Activated CD4-positive, alpha-beta T cell treated with anti-CD3 and anti-CD28 coated beads, Interleukin-2, amount 10 ng/mL, durations not matched to agents 7 days and 5 days (primary cell): ENCODE data around the gene CDH4. TPM values are rescaled to one million over a fixed set of nuclear protein-coding genes. Genes with fewer than 3 reads are reported as not detected.

Source experiments
- CTCF ChIA-PET: fragments of 350-600 bp; sonication (Branson Sonifier 250); formaldehyde crosslinking; loops from one replicate; lab custom pipeline; 2021; ENCODE audit warnings: antibody characterized with exemption; lab: Charles Lee
- POLR2A ChIA-PET: fragments of 350-600 bp; sonication (Branson Sonifier 250); formaldehyde crosslinking; loops from one replicate; lab custom pipeline; 2021; ENCODE audit warnings: antibody characterized with exemption; lab: Charles Lee
- DNase-seq: peaks from one replicate; pipeline ENCODE4 v3.0.0-alpha.2; 2020
- H3K27ac Mint-ChIP-seq: one replicate; pipeline ENCODE4 v1.8.0; 2021; ENCODE audit warnings: mild to moderate bottlenecking, moderate library complexity, mixed read lengths
- H3K27me3 Mint-ChIP-seq: one replicate; pipeline ENCODE4 v1.8.0; 2021; ENCODE audit warnings: mixed read lengths
- H3K36me3 Mint-ChIP-seq: one replicate; pipeline ENCODE4 v1.8.0; 2021; ENCODE audit warnings: low read depth, mixed read lengths
- H3K4me1 Mint-ChIP-seq: one replicate; pipeline ENCODE4 v1.8.0; 2021; ENCODE audit warnings: mixed read lengths
- H3K4me3 Mint-ChIP-seq: one replicate; pipeline ENCODE4 v1.8.0; 2021; ENCODE audit warnings: mild to moderate bottlenecking, moderate library complexity, mixed read lengths
- H3K9me3 Mint-ChIP-seq: one replicate; pipeline ENCODE4 v1.8.0; 2021; ENCODE audit warnings: mixed read lengths
- total RNA-seq, 2 experiments: library from RNA; stranded (reverse); gene quantifications; one replicate each; pipeline ENCODE4 v1.2.3, GENCODE V29; 2021

Gene CDH4
- total RNA-seq, 2 experiments from 2014 or later: not detected

- Mint-ChIP-seq H3K4me3 (no peak overlapping the region), H3K36me3 (no peaks in the 10 kb centered on the region), H3K27ac (no peak overlapping the region), H3K9me3 (peaks cover 9% of the 10 kb centered on the region), H3K4me1 (no peaks in the 10 kb centered on the region), H3K27me3 (no peaks in the 10 kb centered on the region)
- ChIA-PET POLR2A (no interaction called here), CTCF (no interaction called here)
- DNase-seq: no peak
Observed at GRCh38 chr20:61538183-61538942, 286.3 kb downstream of the CDH4 start.

- H3K36me3 Mint-ChIP-seq: no peaks in the 10 kb centered on the region
- H3K27me3 Mint-ChIP-seq: no peaks in the 10 kb centered on the region
- H3K9me3 Mint-ChIP-seq: peaks cover 9% of the 10 kb centered on the region
- ChIA-PET POLR2A (no interaction called here), CTCF (no interaction called here)
- H3K4me1 Mint-ChIP-seq: no peaks in the 10 kb centered on the region
- DNase-seq: no peak
- H3K27ac Mint-ChIP-seq: no peak overlapping the region
- no peak overlapping the region for H3K4me3 Mint-ChIP-seq
Observed at GRCh38 chr20:61538943-61539265, 286.8 kb downstream of the CDH4 start.

- Mint-ChIP-seq H3K9me3 (peaks cover 9% of the 10 kb centered on the region), H3K27ac (no peak overlapping the region), H3K27me3 (no peaks in the 10 kb centered on the region), H3K4me3 (no peak overlapping the region), H3K4me1 (no peaks in the 10 kb centered on the region), H3K36me3 (no peaks in the 10 kb centered on the region)
- ChIA-PET CTCF (no interaction called here), POLR2A (no interaction called here)
- no peak for DNase-seq
Observed at GRCh38 chr20:61539706-61540360, 287.8 kb downstream of the CDH4 start.

- DNase-seq: no peak
- no peaks in the 10 kb centered on the region for H3K4me1 Mint-ChIP-seq
- no peaks in the 10 kb centered on the region for H3K36me3 Mint-ChIP-seq
- H3K27ac Mint-ChIP-seq: no peak overlapping the region
- POLR2A ChIA-PET: no interaction called here
- H3K27me3 Mint-ChIP-seq: no peaks in the 10 kb centered on the region
- CTCF ChIA-PET: no interaction called here
- peaks cover 11% of the 10 kb centered on the region for H3K9me3 Mint-ChIP-seq
- no peak overlapping the region for H3K4me3 Mint-ChIP-seq
Observed at GRCh38 chr20:61541537-61541936, 289.5 kb downstream of the CDH4 start.

GRCh38 chr20:61543086-61543485 is 291.0 kb downstream of the CDH4 start:
- Mint-ChIP-seq H3K27ac (no peak overlapping the region), H3K36me3 (no peaks in the 10 kb centered on the region), H3K27me3 (no peaks in the 10 kb centered on the region), H3K4me1 (no peaks in the 10 kb centered on the region), H3K4me3 (no peak overlapping the region), H3K9me3 (peaks cover 9% of the 10 kb centered on the region)
- ChIA-PET POLR2A (no interaction called here), CTCF (no interaction called here)
- DNase-seq: no peak

GRCh38 chr20:61543931-61544745 is 292.1 kb downstream of the CDH4 start:
- Mint-ChIP-seq H3K36me3 (no peaks in the 10 kb centered on the region), H3K9me3 (peaks cover 9% of the 10 kb centered on the region), H3K4me3 (no peak overlapping the region), H3K27ac (no peak overlapping the region), H3K4me1 (no peaks in the 10 kb centered on the region), H3K27me3 (no peaks in the 10 kb centered on the region)
- ChIA-PET CTCF (no interaction called here), POLR2A (no interaction called here)
- no peak for DNase-seq

- Mint-ChIP-seq H3K36me3 (no peaks in the 10 kb centered on the region), H3K9me3 (peaks cover 9% of the 10 kb centered on the region), H3K4me1 (no peaks in the 10 kb centered on the region), H3K27me3 (no peaks in the 10 kb centered on the region), H3K27ac (no peak overlapping the region), H3K4me3 (no peak overlapping the region)
- ChIA-PET POLR2A (no interaction called here), CTCF (no interaction called here)
- DNase-seq: no peak
Observed at GRCh38 chr20:61544910-61545889, 293.1 kb downstream of the CDH4 start.

- Mint-ChIP-seq H3K36me3 (no peaks in the 10 kb centered on the region), H3K4me3 (no peak overlapping the region), H3K27ac (no peak overlapping the region), H3K27me3 (no peaks in the 10 kb centered on the region), H3K9me3 (peaks cover 14% of the 10 kb centered on the region), H3K4me1 (no peaks in the 10 kb centered on the region)
- DNase-seq: no peak
- ChIA-PET CTCF (no interaction called here), POLR2A (no interaction called here)
Observed at GRCh38 chr20:61546641-61547040, 294.6 kb downstream of the CDH4 start.

GRCh38 chr20:61548069-61548468 is 296.0 kb downstream of the CDH4 start:
- Mint-ChIP-seq H3K4me3 (no peak overlapping the region), H3K36me3 (no peaks in the 10 kb centered on the region), H3K9me3 (peaks cover 13% of the 10 kb centered on the region), H3K27me3 (no peaks in the 10 kb centered on the region), H3K27ac (no peak overlapping the region), H3K4me1 (no peaks in the 10 kb centered on the region)
- DNase-seq: no peak
- POLR2A ChIA-PET: no interaction called here
- CTCF ChIA-PET: no interaction called here

GRCh38 chr20:61549865-61550264 is 297.8 kb downstream of the CDH4 start:
- ChIA-PET POLR2A (no interaction called here), CTCF (no interaction called here)
- H3K4me1 Mint-ChIP-seq: no peaks in the 10 kb centered on the region
- H3K4me3 Mint-ChIP-seq: no peak overlapping the region
- H3K27me3 Mint-ChIP-seq: no peaks in the 10 kb centered on the region
- peaks cover 18% of the 10 kb centered on the region for H3K9me3 Mint-ChIP-seq
- H3K36me3 Mint-ChIP-seq: no peaks in the 10 kb centered on the region
- no peak for DNase-seq
- H3K27ac Mint-ChIP-seq: no peak overlapping the region

GRCh38 chr20:61551401-61551800 is 299.3 kb downstream of the CDH4 start:
- no peaks in the 10 kb centered on the region for H3K36me3 Mint-ChIP-seq
- no peak overlapping the region for H3K27ac Mint-ChIP-seq
- no peaks in the 10 kb centered on the region for H3K27me3 Mint-ChIP-seq
- no peak for DNase-seq
- no peak overlapping the region for H3K4me3 Mint-ChIP-seq
- ChIA-PET POLR2A (no interaction called here), CTCF (no interaction called here)
- peaks cover 23% of the 10 kb centered on the region for H3K9me3 Mint-ChIP-seq
- no peaks in the 10 kb centered on the region for H3K4me1 Mint-ChIP-seq

- no peaks in the 10 kb centered on the region for H3K36me3 Mint-ChIP-seq
- POLR2A ChIA-PET: no interaction called here
Observed at GRCh38 chr20:61554617-61555016, 302.6 kb downstream of the CDH4 start.

More at GRCh38 chr20:61554617-61555016, 302.6 kb downstream of the CDH4 start:
- CTCF ChIA-PET: no interaction called here
- no peak for DNase-seq
- H3K27ac Mint-ChIP-seq: no peak overlapping the region
- no peaks in the 10 kb centered on the region for H3K4me1 Mint-ChIP-seq
- H3K9me3 Mint-ChIP-seq: peaks cover 21% of the 10 kb centered on the region
- no peak overlapping the region for H3K4me3 Mint-ChIP-seq
- no peaks in the 10 kb centered on the region for H3K27me3 Mint-ChIP-seq
